G401 (cell line): ENCODE measurements around the gene STAC. TPM values are rescaled to one million over a fixed set of nuclear protein-coding genes. Genes with fewer than 3 reads are reported as not detected.

Source experiments
- DNase-seq: peaks from one replicate; pipeline ENCODE4 v3.0.0-alpha.2; 2015; ENCODE audit warnings: low spot score
- in situ Hi-C: cut with HindIII; loops from 2 replicates; pipeline ENCODE4 v1.10.0; 2016; ENCODE audit warnings: low sequenced_read_pairs, mixed read lengths
- total RNA-seq: library from RNA; depleted of rRNA; stranded (reverse); fragments of >200 nt; shearing (Covaris generic); gene quantifications from 2 replicates; pipeline ENCODE4 v1.2.3, GENCODE V29; 2014; rRNA removed

The STAC gene, protein sequence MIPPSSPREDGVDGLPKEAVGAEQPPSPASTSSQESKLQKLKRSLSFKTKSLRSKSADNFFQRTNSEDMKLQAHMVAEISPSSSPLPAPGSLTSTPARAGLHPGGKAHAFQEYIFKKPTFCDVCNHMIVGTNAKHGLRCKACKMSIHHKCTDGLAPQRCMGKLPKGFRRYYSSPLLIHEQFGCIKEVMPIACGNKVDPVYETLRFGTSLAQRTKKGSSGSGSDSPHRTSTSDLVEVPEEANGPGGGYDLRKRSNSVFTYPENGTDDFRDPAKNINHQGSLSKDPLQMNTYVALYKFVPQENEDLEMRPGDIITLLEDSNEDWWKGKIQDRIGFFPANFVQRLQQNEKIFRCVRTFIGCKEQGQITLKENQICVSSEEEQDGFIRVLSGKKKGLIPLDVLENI
- total RNA-seq, result not detected in 2 replicates

DNA sequence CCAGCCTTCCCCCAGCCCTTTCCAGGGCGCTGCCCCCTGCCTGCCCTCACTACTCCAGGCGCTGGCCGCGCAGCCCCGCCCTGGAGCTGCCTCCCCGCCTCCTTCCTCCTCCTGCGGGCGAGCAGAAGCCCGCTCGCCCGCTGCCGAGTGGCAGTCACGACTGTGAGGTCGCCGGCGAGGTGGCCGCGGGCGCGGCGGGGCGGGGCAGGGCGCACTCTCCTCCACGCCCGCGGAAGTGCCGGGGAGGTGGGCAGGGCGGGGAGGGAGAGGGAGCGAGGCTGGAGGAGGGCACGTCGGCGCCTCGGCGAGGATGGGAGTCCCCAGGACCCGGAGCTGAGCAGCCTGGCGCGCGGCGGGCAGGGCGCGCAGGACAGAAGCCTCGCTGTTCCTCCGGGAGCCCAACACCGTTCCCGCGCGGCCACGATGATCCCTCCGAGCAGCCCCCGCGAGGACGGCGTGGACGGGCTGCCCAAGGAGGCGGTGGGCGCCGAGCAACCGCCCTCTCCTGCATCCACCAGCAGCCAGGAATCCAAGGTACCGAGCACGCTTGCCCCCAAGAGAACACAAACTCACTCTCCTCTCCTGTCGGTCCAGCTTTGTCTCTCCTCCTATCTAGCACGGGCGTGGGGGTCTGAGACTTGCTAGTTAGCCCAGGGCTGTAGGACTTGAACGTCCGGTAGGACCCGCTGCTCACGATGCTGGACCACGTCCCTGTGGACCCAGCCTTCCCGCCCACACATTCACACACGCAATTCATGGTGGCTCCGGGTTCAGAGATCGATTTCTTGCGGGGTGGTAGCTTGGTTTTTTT lies at the start of gene STAC:
Gene STAC, plus strand, starts transcription at position 284 of the 811 bp plus-strand sequence. Its CDS starts 140 bp downstream, at position 424.
- in situ Hi-C loops, result no loop called here
- DNase-seq, result peak; percentile 72

DNA sequence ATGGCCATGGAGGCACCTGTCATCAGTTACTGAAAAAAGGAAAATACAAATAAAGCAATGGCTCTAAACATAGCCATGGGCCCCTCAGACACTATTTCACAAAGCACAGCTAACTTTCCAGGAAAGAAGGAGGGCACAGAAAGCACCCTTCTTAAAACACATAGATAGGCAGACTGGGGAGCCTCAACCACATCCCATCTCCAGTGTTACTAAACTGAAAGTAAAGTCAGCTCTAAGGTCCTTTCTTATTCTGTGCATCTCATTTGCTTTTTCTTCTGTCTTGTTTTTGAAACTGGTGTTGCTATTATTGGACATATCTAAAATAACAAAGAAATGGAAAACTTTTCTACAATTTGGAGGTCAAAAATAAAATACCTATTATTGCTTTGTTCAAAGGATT lies 48.2 kb upstream of the STAC start:
- no peak for DNase-seq
- in situ Hi-C loops, result no loop called here

DNA sequence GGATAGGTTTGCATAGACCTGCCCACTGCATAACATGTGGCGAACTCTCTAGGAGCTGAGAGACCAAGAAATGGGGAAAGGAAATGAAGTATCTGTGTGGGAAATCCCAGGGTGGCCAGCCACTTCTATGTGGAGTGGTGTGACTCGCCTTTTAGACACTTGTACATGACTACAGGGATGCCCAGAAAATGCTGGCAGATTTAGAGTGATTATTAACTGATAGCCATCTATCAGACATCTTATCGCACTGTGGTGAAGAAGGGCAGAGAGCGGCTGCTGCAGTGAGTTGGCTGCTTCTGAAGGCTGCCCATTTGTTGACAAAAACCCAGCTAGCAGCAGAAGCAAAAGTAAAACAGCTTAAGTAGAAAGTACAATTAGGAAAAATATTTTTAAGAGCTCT lies 18.1 kb upstream of the STAC start:
- in situ Hi-C loops, result no loop called here
- DNase-seq, result no peak

DNA sequence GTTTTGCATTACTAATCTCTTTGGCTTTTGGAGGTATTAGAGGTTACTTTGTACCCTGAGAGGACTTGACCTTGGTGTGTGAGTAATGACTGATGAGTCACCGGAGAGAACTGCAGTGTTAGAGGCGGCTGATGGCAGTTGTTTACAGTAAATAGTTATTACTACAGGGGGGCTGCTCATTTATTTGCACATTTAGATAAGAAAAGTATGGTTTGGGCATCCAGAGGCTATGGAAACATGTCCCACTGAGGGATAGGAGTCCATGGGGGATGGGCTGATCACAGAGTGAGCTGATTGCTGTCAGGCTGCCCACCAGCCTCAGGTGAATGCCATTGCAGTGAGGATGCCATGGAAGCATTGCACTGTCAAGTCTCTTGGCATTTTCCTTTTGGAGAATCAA lies 17.3 kb upstream of the STAC start:
- in situ Hi-C loops, result no loop called here
- no peak for DNase-seq

DNA sequence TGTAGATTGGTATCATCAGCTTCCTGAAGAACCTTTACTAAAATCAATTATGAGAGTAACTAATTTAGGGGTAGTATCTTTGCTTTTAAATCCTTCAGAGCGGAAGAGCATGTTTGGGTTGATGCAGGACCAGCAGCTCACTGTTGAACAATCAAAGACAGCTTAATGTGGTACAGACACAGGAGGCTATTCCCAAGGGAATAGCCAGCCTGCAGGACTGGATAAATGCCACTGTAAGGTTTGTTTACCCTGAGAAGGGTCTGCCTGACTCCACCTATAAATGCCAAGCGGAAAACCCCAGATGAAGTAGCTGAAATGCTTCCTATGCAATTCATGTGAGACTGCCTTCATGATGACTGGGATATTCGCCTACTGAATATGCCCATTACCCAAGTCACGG lies 16.0 kb upstream of the STAC start:
- no peak for DNase-seq
- in situ Hi-C loops, result no loop called here

DNA sequence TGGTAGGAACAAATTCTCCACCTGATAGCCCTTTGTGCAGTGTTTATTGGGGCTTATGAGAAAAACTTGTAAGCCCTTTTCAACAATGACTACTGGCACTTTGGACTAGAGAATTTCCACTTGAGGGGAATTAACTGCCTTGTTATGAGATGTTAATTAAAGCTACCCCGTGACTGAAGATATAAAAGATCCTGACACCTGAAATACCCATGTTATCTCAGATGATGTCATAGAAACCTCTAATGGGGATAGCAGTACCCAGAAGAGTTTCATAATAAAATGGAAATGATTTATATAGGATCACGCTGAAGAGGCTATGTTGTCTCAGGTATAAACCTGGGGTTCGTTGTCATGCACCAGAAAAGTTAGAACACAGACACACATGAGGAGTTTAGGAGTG lies 14.5 kb upstream of the STAC start:
- DNase-seq, result no peak
- in situ Hi-C loops, result no loop called here

DNA sequence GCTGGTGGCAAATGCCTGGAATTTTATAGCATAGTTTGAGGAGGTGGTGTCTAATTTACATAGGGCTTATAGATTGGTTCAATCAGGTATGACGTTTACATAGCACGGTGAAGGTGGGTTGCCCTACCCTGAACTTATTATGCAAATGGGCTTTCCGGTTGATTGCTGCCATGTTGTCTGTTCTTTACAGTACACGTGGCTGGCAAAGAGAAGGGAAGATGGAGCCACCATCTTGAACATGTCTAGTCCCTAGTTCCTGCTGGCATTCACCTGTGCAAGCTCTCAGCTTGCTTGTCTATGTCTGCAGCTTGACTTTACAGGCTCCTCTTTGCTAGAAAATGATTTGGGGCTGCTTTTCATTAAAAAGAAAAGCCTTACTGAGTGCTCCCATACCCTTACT lies 14.0 kb upstream of the STAC start:
- DNase-seq, result no peak
- in situ Hi-C loops, result no loop called here

DNA sequence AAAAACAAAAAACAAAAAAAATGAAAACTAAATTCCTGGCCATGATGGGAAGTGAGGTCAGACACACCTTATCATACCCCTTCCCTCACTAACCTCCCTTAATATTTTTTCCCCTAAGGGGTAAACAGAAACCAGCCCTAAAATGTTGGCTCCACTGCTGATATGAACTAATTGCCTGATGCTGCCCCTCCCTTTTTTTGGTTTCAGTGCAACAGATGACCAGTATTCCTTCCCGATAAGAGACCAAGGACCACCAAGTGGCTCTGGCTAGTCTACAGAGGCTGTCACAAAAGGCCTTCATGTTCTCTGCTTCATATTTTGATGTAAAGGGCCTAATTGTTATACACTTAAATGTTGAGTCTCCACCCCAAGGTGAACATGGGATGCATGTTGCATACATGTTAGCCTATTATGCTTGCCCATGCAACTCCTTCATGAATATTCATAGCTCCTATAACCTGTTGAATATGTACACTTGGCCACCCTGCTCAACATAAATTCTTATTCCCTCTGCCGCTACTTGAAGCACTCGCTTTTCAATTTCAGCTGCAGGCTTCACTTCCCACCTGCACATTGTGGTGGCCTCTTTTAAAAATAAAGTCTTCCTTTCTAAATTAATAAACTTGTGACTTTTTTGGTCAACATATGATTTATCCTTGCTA lies 12.3 kb upstream of the STAC start:
- in situ Hi-C loops, result no loop called here

DNA sequence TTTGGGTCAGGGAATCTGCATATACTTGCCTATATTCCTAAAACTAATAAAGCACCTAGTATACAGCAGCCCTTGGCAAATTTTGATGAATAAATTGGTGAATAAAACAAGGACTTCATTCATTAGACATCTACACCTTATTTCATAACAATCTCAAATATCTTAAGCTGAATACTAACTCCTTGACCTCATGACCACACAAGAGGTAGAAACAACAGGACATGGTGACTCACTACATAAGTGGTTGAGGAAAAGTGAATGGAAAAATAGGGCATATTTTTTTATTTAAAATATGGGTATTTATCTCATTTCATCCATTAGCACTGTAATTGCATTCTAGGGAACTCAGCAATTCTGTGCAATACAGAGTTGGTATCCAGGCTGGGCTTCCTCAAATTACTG lies 7.8 kb upstream of the STAC start:
- in situ Hi-C loops, result no loop called here
- DNase-seq, result no peak

More for the DNA sequence above, 12.3 kb upstream of the STAC start:
- DNase-seq, result no peak

DNA sequence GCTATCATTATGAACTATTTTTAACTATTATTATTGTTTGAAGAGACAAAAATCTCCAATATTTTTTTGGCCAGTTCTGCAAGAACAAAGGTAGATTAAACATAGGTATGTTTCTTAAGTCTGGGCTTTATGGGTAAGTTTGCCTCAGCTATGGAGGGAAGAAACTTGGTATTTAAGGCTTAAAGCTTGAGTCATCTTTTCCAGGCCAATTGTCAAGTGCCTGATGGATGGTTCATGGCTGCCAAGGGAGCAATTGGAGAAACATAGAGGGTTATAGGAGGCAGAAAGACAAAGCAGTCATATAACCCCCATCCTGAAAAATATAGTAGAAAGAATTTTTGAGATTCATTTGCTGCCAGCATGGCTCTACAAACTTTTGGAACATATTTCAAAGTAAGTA lies 7.2 kb upstream of the STAC start:
- in situ Hi-C loops, result no loop called here

DNA sequence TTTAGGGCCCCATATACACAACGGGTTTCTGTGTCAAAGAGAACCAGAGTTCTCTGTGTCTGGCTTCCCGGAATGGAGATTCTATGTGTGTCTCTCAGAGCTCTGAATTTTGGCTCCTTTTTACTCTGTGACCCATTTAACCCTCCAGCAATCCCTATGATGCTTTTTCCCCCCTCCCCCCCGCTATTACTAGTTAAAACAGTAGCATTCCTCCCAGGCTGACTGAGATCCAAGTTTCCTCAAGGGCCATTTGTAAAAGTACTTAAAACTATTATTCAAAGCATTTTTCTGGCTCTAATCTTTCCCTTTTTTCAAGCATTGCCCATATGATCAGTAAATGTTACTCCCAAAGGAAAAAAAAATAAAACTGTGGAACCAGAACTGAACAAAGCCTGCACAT lies 6.6 kb upstream of the STAC start:
- in situ Hi-C loops, result no loop called here
- no peak for DNase-seq

More for the DNA sequence above, 7.2 kb upstream of the STAC start:
- DNase-seq, result no peak

DNA sequence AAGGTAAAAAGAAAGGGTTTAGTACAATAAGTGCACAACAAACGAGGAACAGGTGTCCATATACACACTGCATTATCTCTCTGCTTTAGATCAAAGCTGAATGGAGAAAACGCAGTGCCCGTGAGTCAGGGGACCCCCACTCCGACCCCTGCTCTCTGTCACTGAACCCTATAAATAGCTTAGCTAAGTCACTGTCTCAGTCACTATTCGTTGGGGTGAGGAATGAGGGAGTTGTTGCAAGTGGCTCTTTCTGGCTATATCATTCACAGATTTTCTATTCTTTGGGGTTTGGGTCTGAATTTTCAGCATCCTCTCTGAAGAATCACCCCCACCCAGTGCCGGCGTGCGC lies 458 bp upstream of the STAC start:
- in situ Hi-C loops, result no loop called here
- DNase-seq, result no peak

DNA sequence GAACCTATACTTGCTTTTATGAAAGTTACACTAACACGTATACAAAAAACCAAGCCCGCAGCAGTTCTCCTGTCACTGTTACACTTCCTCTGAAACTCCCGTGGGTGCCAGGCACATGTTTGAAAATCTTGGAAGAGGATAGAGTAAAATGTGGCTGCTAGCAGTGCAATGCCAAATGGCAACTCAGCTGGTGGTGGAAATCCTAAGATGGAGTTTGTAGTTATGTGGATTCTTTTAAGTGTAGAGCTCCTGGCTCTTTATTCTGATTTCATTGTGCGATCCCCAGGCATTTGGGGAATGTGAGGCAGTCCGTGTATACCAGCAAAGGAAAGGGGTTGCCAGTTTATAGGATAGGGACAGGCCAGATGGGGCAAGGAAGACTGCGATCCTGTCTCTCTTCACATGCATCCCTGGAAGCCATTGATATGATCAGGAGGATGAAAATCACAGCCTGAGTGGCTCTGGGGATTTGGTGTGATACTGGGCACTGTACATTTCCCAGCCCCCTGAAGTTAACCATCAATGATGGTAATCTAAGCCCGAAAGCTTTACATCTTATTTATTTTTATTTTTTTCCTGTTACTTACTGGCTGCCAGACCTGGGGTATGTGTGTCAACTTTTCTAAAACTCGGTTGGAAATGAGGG lies 1.1 kb downstream of the STAC start:
- in situ Hi-C loops, result no loop called here
- DNase-seq, result peak; percentile 77

DNA sequence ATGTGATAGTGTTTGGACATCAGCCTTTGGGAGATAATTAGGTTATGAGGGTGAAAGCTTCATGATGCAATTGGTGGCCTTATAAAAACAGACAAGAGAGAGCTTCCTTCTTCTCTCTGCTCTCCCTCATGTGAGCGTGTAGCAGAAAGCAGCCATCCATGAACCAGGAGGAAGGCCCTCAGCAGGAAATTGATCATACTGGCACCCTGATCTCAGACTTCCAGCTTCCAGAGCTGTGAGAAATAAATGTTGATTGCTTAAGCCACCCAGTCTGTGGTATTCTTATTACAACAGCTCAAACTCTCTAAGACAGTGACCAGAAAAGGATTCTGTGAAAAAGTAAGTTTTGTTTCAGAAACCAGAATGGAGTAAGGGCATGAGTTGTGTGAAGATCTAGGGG lies 13.3 kb downstream of the STAC start:
- in situ Hi-C loops, result no loop called here
- DNase-seq, result no peak

DNA sequence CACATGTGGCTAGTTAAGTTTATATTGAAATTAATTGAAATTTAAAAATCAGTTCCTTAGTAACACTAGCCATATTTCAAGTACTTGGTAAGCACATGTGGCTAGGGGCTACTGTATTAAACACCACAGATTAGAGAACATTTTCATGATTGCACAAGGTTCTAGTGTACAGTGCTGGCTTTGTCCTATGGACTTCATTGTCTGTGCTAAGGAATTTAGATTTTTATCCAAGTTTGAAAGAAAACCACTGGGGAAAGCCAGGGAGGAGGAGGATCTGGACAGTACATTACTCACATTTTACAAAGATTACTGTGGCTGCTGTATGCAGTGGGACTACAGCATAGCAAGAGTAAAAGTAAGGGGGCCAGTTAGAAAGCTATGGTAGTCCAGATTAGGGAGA lies 13.9 kb downstream of the STAC start:
- no peak for DNase-seq
- in situ Hi-C loops, result no loop called here

DNA sequence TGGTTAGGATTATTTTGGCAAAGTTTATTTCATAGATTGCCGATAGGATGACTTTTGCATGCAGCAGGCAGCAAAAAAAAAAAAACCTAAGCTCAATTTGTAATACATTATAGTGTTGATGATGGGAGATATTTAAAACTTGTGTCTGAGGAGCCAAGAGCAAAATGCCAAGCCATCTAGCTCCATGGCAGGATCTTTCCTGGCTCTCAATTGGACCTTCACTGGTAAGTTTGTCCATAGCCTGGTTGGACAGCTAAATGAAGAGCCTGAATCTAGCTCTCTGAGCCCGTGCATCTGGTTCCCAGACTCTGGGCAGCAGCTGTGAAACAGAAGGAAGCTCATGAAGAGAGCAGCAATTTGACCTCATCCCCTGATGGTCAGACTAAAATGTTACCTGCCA lies 17.5 kb downstream of the STAC start:
- in situ Hi-C loops, result no loop called here
- no peak for DNase-seq

DNA sequence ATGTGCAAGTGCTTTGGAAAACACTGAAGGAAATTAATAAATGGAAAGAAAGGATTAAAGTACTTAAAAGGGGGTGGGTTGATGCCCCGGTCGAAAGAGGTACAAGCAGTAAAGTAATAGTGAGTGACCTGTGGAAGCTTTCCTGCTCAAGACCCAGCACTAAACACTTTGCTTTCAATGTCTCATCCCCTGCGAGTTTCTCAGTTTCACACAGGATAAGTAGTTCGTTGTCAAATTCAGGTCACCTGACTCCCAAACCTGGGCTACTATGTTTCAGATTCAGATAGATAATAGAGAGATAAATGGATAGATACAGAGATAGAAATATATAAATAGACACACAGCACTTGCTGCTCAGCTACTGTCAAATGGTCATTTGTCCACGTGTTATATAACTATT lies 19.6 kb downstream of the STAC start:
- in situ Hi-C loops, result no loop called here
- no peak for DNase-seq

DNA sequence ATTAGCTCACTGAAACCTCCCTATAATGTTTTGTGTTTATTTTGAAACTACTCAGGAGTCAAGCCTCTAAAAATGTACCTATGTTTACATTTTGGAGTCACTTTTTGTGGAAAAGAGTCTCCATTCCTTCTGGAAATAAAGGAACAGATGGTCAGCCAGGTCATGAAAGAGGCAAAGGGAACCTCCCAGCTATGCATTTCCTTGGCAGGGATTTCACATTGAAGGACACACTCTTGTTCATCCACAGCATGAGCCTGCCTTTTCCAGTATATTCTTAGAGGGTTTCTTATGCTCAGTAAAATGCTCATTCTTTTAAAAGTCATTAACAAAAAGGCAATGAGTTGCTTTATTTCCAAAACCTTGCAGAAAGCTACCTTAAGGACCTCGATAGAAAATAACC lies 20.8 kb downstream of the STAC start:
- in situ Hi-C loops, result no loop called here

DNA sequence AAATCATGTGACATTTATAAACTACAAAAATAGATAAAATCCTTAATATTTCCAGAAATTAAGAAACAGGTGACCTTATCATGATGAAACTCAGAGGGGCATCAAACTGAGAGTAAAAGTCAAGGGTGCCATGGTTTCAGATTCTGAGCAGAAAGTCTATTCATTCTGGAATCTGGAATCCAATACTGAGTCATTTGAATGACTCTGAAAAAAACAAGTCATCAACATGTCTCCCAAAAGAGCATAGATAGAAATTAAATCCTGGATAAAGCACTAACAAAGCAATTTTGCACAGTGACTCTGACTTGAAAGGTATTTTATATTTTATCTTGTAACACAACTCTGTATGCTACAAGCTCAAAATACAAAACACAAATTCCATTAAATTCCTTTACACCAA lies 23.4 kb downstream of the STAC start:
- in situ Hi-C loops, result no loop called here
- DNase-seq, result no peak

More for the DNA sequence above, 20.8 kb downstream of the STAC start:
- peak; percentile 81 for DNase-seq

DNA sequence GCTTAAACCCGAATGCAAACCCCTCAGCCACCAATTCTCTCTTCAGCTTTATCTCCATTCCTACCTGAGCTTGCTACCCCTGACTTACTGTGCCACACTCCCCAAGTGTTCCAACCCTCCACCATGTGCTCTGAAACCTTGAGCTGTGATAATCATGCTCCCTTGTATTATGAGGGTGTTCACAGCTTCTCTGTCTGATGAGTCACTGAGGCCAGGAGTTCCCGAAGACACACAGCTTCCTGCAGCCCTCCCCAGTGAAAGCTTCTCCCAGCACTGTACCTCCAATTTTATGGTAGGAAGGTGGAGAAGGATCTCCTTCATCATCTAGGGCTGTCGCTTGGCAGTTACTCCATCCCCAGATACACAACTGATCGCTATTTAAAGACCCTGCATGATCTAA lies 24.9 kb downstream of the STAC start:
- no peak for DNase-seq
- in situ Hi-C loops, result no loop called here
